GM21529 (cell line): ENCODE data around the gene CNNM2.
"Not testable (repeated sequence)": the region's sequence is repeated elsewhere in the genome, so short reads cannot be mapped to it uniquely, and the experiment has no call there.

ENCODE experiments used
- ATAC-seq: cut with Tn5 transposase; IDR thresholded peaks from one replicate; pipeline ENCODE4 v1.9.1; 2021; ENCODE audit not compliant: unreplicated experiment

Gene CNNM2

DNA sequence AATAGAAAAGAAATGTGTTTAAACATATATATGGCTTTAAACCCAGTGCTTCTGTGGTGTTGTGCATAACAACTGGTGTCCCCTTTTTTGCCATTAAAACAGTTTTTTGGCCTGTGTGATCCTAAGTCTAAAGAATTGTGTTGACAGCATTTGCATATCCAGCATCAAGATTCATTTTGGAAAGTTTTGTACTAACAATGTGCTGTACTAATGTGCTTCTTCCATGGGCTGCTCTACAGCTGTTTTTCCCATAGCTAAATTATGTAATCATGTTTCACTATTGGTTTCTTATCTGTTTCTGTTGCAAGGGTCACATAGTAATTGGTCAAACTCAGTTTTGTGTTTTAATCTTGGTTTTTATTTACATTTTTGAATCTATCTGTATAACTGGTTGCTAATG lies 5.5 kb downstream of the CNNM2 start:
- no peak for ATAC-seq

DNA sequence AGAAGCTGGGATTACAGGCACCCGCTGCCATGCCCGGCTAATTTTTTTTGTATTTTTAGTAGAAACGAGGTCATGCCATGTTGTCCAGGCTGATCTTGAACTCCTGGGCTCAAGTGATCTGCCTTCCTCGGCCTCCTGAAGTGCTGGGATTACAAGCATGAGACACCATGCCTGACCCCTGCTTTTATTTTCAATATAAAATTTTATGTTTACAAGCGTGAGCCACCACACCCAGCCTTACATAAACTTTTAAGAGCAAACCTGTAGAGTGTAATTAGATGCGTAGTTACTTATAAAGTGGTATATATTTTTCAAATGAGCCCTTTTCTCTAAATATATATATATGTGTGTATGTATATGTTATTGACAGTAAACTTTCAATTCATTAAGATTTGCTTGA lies 8.7 kb downstream of the CNNM2 start:
- ATAC-seq = no peak

DNA sequence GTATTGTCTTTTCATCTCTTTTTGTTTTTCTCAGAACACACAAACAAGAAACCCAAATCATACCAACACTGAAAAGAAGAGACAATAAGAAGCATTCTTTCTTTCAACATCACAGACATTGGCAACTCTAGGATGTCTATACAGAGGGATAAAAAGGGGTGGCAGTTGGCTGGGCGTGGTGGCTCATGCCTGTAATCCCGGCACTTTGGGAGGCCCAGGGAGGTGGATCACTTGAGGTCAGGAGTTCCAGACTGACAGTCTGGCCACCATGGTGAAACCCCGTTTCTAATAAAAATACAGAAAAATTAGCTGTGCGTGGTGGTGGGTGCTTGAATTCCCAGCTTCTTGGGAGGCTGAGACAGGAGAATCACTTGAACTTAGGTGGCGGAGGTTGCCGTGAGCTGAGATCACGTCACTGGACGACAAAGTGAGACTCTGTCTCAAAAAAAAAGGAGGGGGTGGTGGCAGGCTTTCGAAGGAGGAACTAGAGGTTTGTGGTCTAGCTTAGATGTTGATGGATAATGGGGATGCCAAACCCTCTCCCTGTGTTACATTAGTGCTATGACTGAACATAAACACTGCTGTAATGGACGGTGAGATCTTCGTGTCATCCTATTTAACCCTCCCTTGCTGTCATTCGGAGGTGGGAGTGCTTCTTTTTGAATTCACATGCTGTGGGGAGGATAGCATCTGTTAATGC lies 9.4 kb downstream of the CNNM2 start:
- no peak for ATAC-seq

DNA sequence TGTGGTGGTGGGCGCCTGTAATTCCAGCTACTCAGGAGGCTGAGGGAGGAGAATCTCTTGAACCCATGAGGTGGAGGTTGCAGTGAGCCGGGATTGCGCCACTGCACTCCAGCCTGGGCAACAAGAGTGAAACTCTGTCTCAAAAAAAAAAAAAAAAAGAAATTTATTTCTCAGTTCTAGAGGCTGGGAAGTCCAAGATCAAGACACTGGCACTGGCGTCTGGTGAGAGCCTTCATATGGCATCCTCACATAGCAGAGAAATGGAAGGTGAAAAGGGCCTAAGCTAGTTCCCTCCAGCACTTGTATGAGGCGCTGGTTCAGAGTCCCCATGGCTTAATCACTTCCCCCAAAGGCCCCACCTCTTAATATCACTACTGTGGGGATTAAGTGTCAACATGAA lies 10.3 kb downstream of the CNNM2 start:
- not testable (repeated sequence) for ATAC-seq

DNA sequence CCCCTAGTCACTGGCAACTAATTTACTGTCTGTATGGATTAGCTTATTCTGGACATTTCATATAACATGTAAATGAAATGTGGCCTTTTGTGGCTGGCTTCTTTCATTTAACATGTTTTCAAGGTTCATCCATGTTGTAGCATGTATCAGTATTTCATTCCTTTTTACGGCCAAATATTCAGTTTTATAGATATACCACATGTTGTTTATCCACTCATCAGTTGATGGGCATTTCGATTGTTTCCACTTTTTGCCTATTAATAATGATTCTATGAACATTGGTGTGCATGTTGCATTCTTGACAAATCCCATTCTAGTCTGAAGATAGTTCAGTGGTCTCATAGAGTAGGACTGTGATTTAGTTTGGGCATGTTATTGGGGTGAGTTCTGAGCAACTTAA lies 12.6 kb downstream of the CNNM2 start:
- no peak for ATAC-seq

DNA sequence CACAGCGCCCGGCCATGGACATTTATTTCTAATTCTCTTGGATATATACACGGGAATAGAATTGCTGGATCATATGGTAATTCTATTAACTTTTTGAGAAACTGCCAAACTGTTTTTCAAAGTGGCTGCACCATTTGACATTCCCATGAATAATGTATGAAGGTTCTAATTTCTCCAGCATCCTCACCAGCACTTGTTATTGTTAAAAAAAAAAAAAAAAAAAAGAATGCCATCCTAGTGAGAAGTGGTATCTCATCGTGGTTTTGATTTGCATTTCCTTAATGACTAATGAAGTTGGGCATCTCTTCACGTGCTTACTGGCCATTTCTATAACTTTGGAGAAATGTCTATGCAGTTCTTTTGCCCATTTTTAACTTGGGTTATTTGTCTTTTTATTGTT lies 13.5 kb downstream of the CNNM2 start:
- ATAC-seq = no peak

DNA sequence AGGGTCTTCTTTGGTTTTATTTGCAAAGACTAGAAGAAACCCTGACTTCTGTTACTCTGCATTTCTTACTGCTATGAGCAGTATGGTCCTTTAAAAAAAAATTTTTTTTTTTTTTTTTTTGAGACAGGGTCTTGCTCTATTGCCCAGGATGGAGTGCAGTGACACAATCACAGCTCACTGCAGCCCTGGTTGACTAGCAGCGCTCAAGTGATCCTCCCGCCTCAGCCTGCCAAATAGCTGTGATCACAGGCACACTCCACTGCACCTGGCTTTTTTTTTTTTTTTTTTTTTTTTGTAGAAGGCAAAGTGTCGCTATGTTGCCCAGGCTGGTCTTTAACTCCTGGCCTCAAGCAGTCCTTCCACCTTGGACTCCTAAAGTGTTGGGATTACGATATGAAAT lies 17.4 kb downstream of the CNNM2 start:
- no peak for ATAC-seq

DNA sequence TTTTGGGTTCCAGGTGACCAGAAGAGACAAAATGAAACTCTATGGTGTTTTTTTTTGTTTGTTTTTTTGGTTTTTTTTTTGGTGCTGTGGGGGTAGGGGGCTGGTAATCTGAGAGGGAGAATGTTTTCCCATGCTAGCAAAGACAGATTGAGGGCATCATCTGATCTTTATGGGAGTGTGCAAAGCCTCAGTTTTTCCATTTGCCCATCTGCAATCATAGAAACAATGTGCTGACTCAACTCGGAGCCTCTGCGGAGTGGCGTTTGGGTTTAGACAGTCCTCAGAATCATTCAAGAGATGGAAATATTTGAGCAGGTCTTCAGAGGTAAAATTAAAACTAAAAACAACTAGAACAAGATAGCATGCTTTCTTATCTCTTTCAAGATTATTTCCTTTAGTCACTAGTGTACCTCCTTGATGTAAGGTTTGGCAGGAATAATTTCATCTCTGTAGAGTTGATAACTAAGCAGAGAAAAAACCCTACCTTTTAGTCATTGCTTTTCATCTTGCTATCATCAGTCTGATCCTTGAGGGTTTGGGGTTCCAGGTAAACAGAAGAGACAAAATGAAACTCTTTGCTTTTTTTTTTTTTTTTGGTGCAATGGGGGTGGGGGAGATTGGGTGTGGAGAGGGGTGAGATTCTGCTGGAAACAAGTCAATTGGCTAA lies 18.0 kb downstream of the CNNM2 start:
- no peak for ATAC-seq

DNA sequence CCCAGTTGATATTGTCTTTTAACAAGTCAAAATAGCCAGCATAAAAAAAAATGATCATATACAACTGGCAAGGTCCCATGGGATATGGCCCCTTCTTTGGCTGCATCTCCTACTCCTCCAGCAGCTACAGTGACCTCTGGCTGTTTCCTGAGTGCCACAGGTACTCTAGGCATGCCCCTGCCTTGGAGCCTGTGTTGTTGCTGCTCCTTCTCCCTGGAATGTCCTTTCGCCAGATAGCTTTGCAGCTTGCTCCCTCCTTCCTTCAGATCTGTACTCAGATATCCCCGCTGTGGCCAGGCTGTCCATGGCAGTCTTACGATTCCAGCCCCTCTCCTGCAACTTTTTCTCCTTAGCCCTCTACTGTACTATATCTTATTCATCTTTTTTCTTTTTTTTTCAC lies 23.3 kb downstream of the CNNM2 start:
- no peak for ATAC-seq

DNA sequence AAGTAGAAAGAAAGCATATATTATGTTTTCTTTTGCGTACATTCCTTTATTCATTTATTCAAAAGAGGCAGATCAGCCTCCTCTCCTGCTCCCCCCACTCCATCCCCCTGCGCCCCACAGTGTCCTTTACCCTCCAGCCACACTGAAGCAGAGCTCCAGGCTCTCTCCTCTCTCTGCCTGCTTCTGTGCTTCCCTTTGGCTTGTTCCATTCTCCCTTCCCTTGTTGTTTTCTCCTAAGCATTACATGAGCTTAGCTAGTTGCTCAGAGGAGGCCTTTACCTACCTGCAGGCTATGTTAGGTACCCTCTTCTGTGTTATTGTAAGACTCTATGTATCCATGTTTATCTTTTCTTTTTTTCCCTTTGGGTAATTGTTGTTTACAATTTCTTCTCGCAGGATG lies 27.4 kb downstream of the CNNM2 start:
- no peak for ATAC-seq

DNA sequence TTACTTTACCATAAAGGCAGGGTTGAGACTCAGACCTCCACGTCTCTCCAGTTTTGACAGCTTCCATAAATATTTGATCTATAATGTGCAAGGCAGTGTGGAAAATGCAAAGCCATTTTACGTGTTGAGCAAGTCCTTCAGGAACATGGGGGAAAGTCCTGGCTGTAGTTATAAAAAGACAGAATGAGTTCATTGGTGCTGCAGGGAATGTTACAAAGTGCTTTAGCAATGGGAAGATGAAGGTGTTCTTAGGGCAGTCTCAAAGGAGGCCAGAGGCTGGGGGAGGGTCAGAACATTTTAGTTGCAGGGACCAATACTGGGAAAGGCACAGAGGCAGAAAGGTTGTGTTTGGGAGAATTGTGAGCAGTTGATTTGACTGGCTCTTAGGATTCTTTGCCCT lies 27.9 kb downstream of the CNNM2 start:
- no peak for ATAC-seq

DNA sequence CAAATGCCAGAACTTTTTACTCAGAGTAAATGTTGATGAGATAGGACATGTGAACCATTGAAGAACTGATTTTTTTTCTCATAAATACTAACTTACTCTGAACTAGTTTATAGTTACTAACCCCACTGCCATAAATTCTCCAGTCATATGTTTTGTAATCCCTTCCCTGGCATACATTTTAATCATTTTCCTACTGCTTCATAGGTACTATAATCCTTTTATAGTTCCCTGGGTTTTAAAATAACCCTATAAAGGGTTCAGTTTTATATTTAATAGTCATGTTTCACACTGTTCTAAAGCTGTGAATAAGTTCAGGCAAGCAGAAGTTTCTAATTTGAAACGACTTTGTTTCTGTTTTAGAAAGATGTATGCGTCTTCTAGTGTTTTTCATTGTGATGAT lies 28.9 kb downstream of the CNNM2 start:
- no peak for ATAC-seq

DNA sequence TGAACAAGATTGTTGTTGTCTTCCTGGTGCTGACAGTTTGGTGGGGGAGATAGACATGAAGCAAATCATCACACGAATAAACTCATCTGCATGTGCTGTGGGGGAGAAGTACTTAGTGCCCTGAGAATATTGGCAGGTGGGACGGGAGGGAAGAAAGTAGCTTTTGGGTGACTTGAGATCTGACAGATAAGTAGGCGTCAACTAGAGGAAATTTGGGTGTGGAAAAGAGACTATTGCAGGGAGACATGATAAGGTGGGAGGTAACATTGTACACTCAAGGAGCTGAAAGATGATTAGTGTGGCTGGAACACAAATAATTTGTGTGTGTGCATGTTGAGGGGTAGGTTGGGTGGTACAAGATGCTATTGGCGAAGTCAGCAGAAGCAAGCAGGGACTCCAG lies 30.1 kb downstream of the CNNM2 start:
- no peak for ATAC-seq

DNA sequence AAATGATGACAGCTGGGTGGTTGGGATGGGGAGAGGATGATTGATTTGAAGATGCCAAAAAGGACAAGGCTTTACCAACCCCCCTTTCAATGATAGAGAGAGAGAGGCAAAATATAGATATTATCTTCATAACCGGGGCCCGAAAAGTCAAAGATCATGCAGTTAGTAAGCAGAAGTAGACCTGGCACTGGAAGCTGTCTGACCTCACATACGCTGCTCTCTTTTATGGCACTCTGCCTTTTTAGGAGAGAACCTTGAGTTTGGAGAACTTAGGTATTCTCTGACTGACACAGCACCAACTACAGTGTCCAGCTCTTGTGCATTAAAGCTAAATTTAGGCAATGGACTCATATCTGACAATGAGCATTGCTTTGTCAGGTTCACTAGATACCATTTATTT lies 30.7 kb downstream of the CNNM2 start:
- ATAC-seq = no peak

DNA sequence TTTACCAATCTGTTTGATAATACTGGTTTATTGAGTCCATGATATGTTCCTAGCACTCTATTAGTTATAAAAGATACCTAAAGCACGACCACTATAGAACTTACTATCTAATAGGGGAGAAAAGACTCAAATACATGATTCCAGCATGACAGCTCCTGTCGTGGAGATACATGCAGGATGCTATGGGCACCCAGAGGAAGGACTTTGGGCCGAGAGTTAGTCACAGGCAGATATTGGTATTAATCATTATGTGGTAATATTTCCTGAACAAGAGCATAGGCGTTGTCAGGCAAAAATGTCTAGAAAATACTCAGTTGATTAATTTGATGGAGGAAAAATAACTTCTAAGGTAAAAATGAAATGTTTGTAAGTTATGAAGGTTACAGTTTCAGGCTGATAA lies 31.8 kb downstream of the CNNM2 start:
- ATAC-seq = no peak

DNA sequence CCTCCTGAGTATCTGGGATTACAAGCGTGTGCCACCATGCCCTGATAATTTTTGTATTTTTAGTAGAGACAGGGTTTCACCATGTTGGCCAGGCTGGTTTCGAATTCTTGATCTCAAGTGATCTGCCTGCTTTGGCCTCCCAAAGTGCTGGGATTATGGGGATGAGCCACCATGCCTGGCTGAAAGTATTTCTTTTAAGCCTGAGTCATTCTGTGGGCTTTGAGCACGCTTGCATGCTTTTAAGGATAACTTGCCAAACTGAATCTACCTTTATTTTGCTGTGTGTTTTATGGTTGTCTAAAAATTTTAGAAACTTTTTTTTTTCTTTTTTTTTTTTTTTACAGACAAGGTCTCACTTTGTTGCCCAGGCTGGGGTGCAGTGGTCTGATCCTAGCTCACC lies 33.2 kb downstream of the CNNM2 start:
- ATAC-seq = no peak

DNA sequence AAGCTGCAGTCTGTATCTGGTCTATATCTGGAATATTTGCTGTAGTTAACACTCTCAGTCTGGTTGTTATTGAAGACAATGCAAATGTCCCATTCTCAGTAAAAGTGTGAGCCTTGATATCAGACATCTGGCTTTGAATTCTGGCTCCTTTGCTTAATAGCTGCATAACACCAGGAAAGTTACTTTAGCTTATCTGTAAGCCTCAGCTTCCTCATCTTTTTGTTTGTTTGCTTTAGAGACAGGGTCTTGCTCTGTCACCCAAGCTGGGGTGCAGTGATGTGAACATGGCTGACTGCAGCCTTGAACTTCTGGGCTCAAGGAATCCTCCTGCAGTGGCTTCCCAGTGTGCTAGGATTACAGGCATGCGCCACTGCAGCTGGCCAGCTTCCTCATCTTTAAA lies 41.3 kb downstream of the CNNM2 start:
- ATAC-seq = no peak

DNA sequence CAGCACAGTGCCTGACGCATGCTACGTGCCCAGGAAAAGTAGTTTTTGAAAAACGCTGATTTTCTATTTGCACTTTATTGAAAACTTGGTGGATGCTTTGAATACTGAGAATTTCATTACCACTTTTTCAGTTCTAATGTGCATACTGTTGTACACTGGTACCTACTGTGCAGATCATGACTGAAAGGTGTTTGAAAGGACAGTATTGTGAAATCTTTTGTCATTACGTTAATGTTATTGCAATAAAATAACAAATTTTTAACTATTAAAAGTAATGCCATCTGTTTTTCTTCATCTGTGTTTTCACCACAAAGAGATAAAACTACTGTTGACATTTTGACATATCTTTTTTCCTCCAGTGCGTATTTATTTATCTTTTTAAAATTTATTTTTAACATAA lies 42.1 kb downstream of the CNNM2 start:
- no peak for ATAC-seq

DNA sequence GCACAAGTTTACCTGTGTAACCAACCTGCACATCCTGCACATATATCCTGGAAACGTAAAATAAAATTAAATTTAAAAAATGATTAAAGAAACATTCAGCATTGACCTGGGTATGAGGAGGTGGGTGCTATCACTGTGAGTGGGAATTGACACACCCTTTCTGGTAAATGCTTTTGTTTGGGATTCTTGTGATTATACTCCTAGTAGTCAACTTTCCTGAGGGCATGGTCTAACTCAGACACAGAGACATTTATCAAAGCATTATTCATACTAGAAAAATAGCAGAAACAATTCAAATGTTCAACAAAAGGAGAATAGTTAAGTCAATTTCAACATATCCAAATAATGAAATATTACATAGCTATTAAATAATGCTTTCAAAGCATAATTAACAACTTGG lies 44.2 kb downstream of the CNNM2 start:
- ATAC-seq = no peak

DNA sequence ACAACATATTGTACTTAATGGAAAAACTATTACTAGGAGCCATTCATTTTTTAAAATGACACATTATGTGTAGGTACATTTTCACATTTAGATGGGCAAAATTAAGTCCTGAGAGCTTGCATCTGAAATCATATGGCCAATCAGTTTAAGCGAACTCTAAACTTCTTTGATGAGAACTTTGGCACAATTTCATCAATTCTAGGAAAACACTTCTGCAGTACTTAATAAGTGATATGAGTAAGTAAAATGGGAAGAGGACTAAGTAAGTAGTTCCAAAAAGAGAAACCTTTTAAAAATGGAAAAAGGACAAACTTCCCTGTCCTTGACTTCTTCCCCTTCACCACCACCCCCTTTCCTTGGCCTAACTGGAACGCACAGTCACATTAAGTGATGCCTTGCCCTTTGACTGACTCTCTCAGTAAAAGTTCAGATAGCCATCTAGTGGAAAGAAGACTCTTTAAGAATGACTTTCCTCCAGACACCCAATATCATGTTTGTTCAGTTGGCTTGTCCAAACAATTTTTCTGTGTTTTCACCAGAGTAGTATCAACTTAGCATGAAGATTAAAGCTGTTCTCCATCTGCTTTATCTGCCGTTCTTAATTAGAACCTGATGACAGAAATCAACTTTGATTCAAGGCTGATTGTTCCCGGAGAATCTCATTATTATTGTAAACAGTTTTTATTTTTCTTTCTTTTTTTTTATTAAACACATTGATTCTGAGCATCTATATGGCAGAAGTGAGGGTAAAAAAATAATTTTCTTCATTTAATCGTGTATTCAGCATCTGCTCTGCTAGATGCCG lies 45.1 kb downstream of the CNNM2 start:
- no peak for ATAC-seq

DNA sequence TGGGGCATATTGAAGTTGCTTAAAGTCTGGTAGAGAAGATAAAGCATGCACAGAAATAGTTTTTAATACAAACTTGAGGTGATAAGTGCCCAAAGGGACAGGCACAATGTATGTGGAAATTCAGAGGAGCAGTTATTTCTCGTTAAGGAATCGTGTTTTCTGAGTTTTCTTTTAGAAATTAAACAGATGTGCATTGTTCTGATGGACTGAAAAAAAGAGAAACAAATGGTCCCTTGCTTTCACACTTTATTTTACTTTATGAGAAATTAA lies 45.6 kb downstream of the CNNM2 start:
- no peak for ATAC-seq

DNA sequence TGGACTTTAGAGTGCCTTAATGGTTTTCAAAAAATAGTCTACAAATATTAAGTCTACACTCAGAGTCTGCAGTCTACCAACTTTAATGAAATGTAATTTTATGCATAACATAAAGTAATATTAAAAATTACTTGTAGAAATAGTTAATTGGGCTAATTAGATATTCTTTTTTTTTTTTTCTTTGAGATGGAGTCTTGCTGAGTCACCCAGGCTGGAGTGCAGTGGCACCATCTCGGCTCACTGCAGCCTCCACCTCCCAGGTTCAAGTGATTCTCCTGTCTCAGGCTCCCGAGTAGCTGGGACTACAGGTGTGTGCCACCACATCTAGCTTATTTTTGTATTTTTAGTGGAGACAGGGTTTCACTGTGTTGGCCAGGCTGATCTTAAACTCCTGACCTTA lies 46.0 kb downstream of the CNNM2 start:
- not testable (repeated sequence) for ATAC-seq

DNA sequence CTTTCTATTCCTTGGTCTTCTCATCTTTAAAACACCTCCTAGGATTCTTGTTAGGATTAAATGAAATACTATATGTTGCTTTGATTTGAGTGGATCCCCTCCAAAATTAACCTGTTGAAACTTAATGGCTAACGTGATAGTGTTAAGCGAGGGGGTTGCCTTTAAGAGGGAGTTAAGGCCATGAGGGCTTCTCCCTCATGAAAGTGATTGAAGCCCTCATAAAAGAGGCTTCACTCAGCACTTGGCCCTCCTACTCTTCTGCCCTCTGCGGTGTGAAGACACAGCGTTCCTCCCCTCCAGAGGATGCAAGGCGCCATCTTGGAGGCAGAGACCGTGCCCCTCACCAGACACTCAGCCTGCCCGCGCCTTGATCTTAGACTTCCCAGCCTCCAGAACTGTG lies 46.6 kb downstream of the CNNM2 start:
- no peak for ATAC-seq
